HT-29 (cell line): ENCODE measurements around the gene PMFBP1. TPM values are rescaled to one million over a fixed set of nuclear protein-coding genes. Genes with fewer than 3 reads are reported as not detected.

Experiments
- DNase-seq: peaks from one replicate; pipeline ENCODE4 v3.0.0-alpha.2; 2015; ENCODE audit warnings: low spot score
- total RNA-seq: library from RNA; depleted of rRNA; stranded (reverse); fragments of >200 nt; shearing (Covaris generic); gene quantifications from 2 replicates; pipeline ENCODE4 v1.2.3, GENCODE V29; 2014

The PMFBP1 gene
- total RNA-seq, 1 experiment from 2014 or later = 2.3 TPM

DNA sequence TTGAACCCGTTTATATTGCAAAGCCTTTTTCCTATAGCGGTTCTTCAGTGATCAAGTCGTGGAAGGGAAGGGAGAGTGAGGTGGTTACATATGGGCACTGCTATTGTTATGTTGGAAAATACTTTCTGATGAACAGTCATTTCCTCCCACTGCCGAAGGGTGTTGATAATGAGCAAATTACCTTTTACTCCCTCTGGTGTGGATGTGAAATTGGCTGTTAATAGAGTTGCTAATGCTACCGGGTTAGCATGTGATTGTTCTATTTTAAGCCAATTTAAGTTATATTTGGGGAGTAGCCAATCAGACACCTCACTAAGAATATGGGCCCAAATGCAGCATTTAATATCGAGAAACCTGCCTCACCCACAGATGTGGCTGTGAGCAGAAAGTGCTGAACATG lies 15.6 kb upstream of the PMFBP1 start:
- DNase-seq = no peak

DNA sequence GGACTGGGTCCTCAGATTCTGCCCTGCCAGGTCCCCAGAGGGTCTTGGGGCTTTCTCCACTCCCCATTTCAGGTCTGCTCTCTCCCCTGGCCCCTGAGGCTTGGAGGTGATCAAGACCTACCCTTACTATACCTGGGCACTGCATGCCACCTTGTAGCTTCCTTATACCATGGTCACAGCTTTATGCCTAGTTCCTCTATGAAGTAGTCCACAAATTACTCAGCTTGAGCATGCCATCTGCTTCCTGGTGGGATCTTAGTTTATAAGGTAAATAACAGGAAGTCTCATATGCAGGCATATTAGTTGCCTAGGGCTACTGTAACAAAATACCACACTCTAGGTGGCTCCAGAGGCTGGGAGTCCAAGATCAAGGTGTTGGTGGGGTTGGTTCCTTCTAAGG lies 11.0 kb upstream of the PMFBP1 start:
- DNase-seq = no peak

DNA sequence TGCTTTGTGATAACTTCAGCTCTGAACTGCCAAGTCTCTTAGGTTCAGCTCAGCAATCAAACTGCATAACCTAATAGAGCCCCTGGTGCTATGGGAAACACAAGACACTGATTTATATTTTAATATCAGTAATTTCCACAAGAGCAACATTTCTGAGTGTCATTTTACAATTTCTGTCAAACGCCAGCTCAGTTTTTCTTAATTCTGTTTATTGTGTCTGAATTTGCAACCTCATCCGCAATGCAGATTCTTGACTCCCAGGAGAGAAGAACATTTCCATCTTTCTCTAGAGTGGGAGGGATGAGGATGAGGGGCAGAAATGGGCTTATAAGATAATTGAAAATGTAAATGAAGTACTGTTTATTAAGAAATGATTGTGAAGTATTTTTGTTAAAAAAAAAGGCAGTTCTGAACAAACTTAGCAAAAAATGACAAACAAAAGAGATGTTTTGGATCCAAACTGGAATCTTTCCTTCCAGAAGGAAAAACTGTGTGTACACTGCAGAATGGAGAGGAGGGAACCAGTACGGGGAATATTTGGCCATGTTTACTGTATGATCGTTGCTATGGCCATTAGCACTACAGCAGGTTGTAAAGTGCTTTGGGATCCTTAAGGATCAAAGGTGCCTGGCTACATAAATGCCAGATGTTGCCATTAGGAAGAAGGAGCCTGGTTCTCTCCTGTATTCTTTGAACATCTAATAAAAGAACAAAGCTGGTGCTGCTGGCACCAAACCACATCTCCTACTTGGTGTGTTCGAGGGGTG lies 7.4 kb upstream of the PMFBP1 start:
- DNase-seq = no peak

DNA sequence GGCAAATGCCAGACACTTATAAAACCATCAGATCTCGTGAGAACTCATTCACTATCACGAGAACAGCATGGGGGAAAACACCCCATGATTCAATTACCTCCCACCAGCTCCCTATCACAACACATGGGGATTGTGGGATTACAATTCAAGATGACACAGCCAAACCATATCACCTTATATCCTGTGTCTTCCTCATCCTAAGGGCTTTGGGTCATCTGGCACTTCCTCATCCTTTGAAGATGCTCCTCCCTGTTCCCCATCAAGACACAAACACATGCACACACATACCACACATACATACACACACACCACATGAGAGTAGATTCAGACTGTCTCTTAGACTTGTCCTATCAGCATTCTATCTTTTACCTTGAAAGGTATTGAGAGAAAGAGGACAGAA lies 2.8 kb upstream of the PMFBP1 start:
- no peak for DNase-seq

DNA sequence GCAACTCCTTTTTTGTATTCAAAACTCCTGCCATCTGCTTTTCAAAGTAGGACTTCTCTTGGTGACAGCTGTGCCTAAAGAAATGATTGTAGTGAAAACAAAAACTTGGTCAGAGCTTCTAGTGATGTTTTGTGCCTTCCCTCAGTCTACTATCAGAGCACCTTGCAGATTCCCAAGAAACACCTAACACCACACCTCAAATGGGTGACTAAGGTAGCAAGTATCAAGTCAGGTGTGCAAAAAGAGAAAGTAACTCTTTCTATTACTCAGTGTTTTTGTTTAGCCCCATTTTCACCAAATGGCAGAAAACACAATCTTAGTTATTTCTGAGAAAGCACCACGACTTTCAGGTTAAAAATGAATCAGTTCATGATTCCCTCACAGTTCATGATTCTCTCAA lies 2.0 kb upstream of the PMFBP1 start:
- no peak for DNase-seq

DNA sequence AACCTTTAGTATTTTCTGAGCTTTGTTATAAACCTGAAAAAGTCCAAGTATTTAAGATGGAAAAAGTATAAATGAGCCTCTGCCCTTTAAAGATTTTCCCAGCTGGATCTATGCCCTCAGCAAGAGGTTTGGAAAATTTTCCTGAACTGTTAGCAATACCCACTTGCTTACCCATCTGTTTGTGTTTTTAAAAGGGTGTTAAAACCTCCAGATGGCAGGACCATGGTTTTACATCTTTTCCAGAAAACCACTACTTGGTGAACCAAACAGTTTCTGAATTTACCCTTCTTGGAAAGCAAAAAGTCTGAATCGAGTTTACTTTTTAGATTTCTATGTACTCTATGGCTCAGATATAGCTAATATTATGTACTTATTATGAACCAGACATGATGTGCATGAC lies 719 bp downstream of the PMFBP1 start:
- no peak for DNase-seq

DNA sequence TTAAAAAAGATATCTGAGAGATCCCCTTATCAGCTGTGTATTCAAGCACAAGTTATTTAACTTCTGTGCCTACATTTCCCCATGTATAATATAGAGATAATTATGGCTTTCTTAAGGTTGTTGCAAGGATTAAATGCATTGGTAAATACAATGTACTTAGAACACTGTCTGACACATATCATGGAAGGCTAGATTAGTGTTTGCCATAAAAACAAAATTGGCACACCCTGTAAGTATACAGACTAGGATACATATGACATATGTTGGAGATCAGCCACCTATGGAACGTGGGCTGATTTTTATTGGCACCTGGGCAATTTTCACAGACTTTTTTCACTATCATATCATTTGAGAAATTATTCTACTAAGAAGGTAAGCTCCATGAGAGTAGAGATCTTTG lies 2.2 kb downstream of the PMFBP1 start:
- no peak for DNase-seq

DNA sequence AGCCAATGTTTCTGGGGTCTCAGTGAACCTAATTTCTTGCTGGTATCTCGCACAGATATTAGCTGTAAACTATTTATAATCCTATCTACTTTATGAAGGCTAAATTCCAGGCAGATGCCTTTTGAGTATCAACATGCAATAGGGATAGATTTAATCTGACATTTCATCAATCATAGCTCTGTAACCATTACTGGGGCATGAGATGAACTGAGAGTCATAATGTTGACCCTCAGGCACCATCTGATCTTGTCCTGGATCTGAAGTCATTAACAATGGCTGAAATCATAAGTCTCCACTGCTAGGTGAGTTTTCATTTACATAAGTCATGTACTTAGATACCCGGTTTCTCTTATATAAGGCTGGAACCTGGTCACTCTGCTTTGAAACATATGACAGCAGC lies 3.6 kb downstream of the PMFBP1 start:
- no peak for DNase-seq

DNA sequence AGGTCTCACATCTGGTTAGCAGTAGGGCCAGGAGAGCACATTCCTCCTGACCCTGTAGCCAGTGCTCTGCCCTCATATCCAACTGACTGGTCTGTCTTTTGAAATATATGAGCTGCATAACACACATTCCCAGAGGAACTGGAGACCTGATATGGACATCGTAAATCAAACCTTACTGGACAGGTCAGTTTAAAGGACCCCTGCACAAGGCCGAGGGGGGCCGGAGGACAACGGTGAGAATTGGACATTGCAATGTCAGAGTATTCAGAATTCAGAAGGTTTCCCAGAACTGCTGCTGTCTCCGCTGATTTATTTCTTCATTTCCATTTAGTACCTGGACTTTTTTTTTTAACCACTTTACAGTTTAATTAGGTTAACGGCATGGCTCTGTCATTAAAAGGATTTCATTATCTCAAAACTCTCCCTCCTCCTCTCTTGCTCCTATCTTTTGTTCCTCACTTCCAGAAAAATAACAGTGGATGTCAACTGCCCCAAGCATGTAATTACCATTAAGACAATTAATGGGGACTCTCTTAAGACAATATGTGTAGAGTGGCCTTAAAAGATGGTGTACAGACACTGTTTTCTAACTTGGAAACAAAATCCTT lies 4.9 kb downstream of the PMFBP1 start:
- DNase-seq = no peak

DNA sequence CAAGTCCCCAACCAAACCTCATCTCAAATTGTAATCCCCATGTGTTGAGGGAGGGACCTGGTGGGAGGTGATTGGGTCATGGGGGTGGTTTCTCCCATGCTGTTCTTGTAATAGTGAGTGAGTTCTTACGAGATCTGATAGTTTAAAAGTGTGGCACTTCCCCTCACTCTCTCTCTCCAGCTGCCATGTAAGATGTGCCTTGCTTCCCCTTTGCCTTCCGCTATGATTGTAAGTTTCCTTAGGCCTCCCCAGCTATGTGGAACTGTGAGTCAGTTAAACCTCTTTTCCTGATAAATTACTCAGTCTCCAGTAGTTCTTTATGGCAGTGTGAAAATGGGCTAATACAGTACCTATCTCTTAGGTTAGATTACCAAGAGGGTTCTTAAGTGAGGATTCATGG lies 5.8 kb downstream of the PMFBP1 start:
- DNase-seq = no peak

DNA sequence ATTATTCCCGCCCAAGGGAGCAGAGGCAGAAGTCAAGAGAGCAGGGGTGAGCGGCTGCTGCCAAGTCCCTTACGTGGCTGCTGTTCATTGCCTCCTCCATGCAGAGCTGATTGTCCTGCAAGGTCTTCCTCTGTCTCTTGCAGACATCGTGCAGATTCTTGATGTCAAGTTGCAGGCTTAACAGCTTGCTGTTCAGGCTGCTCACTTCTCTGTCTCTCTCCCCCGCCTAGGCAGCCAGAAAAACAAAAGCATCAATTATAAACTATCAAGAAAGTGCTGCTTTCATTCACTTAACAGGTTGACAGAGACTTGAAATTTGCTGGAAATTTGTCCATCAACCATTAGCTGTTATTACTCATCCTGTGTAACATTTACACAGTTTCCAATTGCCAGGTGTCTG lies 7.3 kb downstream of the PMFBP1 start:
- DNase-seq = no peak

DNA sequence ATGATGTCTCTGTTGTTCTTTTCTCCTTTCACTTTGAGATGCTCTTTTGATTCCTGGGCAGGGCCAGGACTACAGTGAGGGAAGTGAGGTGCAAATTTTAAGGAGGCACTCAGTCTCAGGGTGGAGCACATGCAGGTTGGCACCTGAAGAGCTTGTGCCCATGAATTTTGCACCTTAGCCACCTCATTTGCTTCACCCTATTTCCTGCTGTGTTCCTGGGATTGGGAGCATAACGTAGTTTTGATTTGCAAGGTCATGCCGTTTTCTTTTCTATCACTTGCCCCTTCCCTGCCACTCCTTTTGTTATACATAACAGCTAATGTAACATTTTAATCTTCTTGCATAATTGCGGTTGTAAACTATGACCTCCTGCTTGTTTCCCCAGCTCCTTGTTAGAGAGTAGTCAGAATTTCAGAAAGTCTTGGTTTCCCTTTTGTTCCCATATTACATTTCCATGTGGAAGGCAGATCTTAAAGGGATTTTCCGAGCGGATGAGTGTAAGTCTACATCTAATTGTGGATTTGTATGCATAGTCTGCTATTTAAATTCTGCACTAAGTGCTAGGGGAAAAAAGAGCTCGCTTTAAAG lies 9.8 kb downstream of the PMFBP1 start:
- DNase-seq = no peak

DNA sequence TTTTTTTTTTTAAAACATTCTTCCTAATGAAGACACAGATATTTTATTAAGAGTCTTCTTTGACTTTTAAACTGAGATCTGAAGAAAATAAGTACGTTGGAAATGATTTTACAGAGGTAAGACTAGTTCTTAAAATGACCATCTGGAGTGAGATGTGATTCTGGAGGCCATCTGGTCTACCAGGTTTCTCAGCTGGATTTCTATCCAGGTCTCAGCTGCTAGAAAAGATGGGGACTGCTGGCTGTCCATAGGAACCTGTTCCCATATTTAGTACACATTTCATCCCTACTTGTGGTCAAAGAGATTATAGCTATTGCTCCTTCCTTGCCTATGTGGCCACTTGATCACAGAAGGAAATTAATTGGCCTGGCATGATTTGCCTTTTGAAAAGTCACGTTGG lies 12.2 kb downstream of the PMFBP1 start:
- no peak for DNase-seq

DNA sequence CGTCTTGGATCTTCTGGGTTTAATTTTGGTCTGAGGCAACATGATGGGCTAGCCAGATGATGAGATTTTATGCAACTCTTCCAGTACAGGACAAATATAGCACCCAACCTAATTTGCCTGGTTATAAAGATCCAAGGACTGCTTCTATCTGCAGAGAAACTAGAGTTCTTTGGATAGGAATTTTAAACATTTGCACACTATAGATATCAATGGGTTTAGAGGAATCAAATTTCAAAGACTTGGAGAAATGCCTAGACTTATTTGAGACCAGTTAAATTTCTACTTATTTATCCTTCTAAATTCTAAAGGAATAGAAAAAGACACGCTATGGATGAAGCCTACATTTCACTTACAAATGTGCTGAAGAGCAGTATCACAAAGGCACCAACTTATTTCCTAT lies 12.6 kb downstream of the PMFBP1 start:
- no peak for DNase-seq

DNA sequence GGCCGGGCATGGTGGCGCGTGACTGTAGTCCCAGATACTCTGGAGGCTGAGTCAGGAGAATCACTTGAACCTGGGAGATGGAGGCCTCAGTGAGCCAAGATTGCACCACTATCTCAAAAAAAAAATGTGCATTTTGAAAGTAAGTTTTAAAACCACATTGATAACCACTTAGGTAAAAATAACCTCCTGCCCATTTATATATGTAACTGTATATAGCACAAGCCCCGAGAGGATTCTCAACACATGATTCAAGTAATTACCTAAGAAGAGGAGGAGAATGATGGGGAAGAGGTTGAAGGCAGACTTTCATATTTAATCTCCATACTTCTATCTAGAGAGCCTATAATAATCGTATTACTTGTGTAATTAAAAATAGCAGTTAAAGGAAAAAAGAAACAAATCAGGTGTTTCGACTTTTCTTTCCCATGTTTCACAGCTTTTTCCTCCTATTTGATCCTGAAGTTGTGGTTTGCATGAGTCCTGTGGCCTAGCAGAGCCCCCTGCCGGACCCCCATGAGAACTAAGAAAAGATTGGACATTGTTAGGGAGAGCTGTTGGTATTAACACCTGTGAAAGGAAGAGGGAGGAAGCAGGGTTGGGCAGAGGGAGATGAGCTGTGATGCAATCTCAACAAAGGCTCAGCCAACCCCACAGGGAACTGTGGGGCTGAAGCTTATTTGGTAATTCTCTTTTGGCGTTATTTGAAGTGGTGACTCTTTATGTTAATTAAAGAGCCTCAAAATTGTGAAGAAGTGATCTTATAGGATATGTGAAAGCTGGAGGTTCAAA lies 22.1 kb downstream of the PMFBP1 start:
- peak; percentile 3 for DNase-seq

DNA sequence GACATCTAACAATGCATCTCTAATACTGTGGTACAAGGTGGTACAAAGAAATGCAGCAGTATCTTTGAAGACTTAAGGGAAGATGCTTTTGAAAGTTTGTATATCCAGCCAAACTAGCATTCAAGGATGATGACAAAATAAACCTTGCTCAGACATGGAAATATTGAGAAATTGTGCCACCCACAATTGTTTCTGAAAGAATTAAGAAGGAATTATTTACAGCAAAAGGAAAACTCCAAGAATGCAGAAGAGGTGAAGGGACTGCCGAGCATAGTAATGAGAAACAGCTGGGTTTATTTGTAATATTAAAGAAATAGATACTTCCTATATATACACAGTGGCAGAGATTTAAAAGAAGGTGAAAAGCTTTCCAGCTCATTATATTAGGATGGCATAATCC lies 29.5 kb downstream of the PMFBP1 start:
- no peak for DNase-seq

DNA sequence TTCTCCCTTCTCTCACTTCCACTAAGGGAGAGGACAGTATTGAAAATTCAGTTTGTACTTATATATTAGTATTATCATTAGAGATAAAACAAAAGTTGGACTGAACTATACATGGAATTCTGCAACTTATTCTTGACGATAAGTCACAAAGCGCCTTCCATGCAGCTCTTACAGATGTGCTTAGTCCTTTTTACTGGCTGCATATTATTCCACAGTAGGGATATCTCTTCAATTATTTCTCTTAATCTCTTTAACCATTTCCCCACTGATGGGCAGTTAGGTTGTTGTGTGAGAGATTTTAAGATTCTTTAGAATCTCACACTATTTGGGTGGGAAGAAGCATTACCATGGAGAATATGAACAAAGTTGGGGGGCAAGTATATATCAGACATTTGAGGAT lies 32.0 kb downstream of the PMFBP1 start:
- no peak for DNase-seq

DNA sequence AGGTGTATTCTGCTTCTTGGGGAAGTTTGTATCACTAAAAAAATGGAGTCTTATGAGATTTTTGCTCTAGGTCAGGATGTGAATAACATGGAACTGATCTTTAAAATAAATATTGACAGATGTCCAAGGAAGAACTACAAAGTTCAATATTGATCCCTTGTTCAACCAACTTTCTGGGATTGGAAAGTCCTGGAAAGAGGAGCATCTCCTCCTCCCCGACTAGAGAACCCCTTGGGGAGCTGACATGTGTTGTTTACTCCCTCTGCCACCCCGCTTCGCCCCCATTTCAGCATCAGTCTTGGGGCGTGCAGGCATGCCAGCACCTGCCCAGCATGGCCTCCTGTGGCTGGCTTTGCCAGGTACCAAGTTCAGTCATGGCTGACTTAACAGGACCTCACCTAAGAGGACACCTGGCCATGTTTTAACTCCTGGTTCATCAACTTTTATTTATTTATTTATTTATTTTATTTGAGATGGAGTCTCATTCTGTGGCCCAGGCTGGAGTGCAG lies 33.8 kb downstream of the PMFBP1 start:
- no peak for DNase-seq

DNA sequence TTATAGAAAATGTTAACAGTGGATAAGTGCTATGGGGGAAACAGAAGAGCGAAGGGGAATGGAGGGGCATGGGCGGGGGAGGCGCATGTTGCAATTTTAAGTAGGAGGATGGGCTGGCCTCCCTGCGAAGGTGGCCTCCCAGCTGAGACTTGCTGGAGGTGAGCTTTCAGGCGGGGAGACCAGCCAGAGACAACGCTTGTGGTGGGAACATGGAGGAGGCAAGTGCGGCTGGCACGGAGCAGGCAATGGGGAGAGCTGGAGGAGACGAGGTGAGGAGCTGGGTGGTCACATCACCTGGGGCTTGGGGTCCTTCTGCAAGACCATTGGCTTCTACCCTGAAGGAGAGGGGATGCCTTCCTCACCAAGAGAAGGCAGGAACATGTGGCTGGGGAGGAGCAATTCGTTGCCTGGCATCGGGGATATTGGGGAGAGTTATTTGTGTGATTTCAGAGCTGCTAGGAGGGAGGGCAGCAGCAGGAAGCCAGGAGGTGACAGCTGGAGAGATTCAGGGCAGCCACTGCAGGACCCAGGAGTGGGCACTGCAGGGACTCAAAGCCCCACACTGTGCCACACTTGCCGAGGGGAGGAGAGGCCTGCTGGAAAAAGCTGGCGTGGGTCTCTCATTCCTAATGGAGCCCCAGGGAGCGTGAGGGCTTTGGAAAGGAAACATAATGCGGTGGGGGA lies 34.4 kb downstream of the PMFBP1 start:
- DNase-seq = no peak

DNA sequence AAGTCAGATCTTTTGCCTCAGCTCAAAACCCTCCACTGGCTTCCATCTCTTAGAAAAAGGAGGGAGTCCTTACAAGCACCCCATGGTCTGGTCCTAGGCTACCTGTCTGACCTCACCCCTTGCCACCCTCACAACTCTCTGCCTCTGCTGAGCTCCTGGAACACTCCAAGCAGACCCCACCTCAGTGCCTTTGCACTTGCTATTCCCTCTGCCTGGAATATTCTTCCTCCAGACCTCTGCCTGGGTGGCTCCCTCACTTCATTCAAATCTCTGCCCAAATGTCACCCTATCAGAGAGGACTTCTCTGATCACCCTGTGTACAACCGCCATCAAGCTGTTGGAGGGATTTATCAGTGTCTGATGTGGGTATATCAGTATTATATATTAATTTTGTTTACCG lies 37.4 kb downstream of the PMFBP1 start:
- DNase-seq = no peak

DNA sequence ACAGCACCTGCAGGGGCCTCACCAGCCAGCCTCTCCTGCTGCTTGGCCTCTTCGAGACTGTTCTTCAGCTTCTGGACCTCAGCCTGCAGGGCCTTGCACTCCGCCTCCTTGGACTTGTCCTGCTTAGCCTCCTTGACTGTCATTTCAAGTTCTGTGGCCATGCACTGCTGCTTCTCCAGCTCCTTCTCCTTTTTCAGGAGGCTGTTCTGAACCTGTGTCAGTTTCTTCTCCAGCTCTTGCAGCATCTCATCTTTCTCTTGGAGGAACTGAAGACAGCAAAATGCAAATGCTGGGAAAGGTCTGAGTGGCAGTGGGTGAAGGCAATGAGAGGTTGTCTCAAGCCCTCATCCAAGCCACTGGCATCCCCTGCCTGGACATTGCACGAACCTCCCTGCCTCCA lies 39.2 kb downstream of the PMFBP1 start:
- no peak for DNase-seq

DNA sequence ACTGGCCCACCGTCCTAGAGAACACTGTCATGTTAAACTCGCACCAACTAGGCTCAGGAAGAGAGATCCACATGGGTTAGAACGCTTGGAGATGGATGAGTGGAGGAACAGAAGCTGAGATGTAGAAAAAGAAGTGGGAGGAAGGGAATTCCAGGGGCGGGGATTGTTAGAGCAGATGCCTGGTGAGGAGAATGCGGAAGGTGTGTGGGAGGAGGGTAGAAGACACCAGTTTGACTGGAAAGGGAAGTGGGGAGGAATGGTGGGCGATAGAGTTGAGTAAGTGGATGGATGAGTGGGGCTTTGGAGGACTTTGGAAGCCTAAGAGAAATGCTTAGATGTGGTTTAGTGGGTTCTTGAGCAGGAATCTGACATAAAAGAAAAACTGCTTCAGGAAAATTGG lies 40.9 kb downstream of the PMFBP1 start:
- DNase-seq = no peak
